HG03025 (cell line): ENCODE measurements around the gene CTF1.

ENCODE experiments used
- ATAC-seq: cut with Tn5 transposase; IDR thresholded peaks from one replicate; pipeline ENCODE4 v1.9.1; 2021; ENCODE audit warnings: mild to moderate bottlenecking, moderate library complexity; ENCODE audit not compliant: unreplicated experiment, low FRiP score

Gene CTF1

GRCh38 chr16:30951193-30951592 is 54.8 kb downstream of the CTF1 start:
- ATAC-seq, result no peak

- ATAC-seq, result no peak
These were observed 55.3 kb downstream of the CTF1 start for GRCh38 chr16:30951750-30952149.

GRCh38 chr16:30953111-30953510 is 56.7 kb downstream of the CTF1 start:
- ATAC-seq, result no peak
